Effector memory CD8-positive, alpha-beta T cell (primary cell): Measurements from ENCODE around the gene MYBPC1.
"Not testable (repeated sequence)": the region's sequence is repeated elsewhere in the genome, so short reads cannot be mapped to it uniquely, and the experiment has no call there.

Source experiments
- ATAC-seq: fragments of 150-1000 bp; cut with Tn5 transposase; replicated peaks from 2 replicates; pipeline ENCODE4 v1.10.0; 2021; ENCODE audit warnings: mild to moderate bottlenecking, moderate library complexity
- DNase-seq, 3 experiments: peaks; one replicate each; pipeline ENCODE4 v3.0.0; 2021
- H3K27ac Mint-ChIP-seq, 2 donors: one replicate each; pipeline ENCODE4 v1.8.0; 2022; ENCODE audit warnings: mild to moderate bottlenecking in 2 of 2, mixed read lengths in 2 of 2, moderate library complexity in 2 of 2
- H3K27me3 Mint-ChIP-seq, 2 donors: one replicate each; pipeline ENCODE4 v1.8.0; 2022; ENCODE audit warnings: mixed read lengths in 2 of 2
- H3K36me3 Mint-ChIP-seq: one replicate; pipeline ENCODE4 v1.8.0; 2022; ENCODE audit warnings: mild to moderate bottlenecking, moderate library complexity, mixed read lengths; ENCODE audit not compliant: insufficient read depth
- H3K4me1 Mint-ChIP-seq, 2 donors: one replicate each; pipeline ENCODE4 v1.8.0; 2022; ENCODE audit warnings: low read depth in 2 of 2, mixed read lengths in 2 of 2
- H3K4me3 Mint-ChIP-seq, 2 donors: one replicate each; pipeline ENCODE4 v1.8.0; 2022; ENCODE audit warnings: mild to moderate bottlenecking in 2 of 2, mixed read lengths in 2 of 2, moderate library complexity in 2 of 2
- H3K9me3 Mint-ChIP-seq, 2 donors: one replicate each; pipeline ENCODE4 v1.8.0; 2022; ENCODE audit warnings: mixed read lengths in 2 of 2

MYBPC1 gene

GRCh38 chr12:101714877-101715444 is 120.2 kb downstream of the MYBPC1 start:
- H3K4me1 Mint-ChIP-seq = peaks cover 0 to 3% of the 10 kb centered on the region in 2 donors
- ATAC-seq = no peak
- H3K36me3 Mint-ChIP-seq = peaks cover 4% of the 10 kb centered on the region
- peak overlapping the region in 1 of 2 donors; percentile 7 for H3K27ac Mint-ChIP-seq
- H3K27me3 Mint-ChIP-seq = no peaks in the 10 kb centered on the region
- no peak for DNase-seq
- no peak overlapping the region for H3K4me3 Mint-ChIP-seq
- no peaks in the 10 kb centered on the region for H3K9me3 Mint-ChIP-seq

GRCh38 chr12:101719566-101719965 is 124.8 kb downstream of the MYBPC1 start:
- Mint-ChIP-seq H3K36me3 (peaks cover 4% of the 10 kb centered on the region), H3K4me1 (no peaks in the 10 kb centered on the region), H3K27me3 (no peaks in the 10 kb centered on the region), H3K4me3 (no peak overlapping the region), H3K9me3 (no peaks in the 10 kb centered on the region), H3K27ac (no peak overlapping the region)
- no peak for ATAC-seq
- DNase-seq = no peak

- H3K27me3 Mint-ChIP-seq = no peaks in the 10 kb centered on the region
- ATAC-seq = no peak
Observed at GRCh38 chr12:101720118-101720517, 125.3 kb downstream of the MYBPC1 start.

GRCh38 chr12:101722392-101722791 is 127.6 kb downstream of the MYBPC1 start:
- H3K4me3 Mint-ChIP-seq = no peak overlapping the region
- DNase-seq = no peak
- H3K4me1 Mint-ChIP-seq = no peaks in the 10 kb centered on the region
- no peak for ATAC-seq
- H3K9me3 Mint-ChIP-seq = no peaks in the 10 kb centered on the region
- peaks cover 7% of the 10 kb centered on the region for H3K36me3 Mint-ChIP-seq
- H3K27me3 Mint-ChIP-seq = no peaks in the 10 kb centered on the region
- H3K27ac Mint-ChIP-seq = no peak overlapping the region

More at GRCh38 chr12:101720118-101720517, 125.3 kb downstream of the MYBPC1 start:
- no peaks in the 10 kb centered on the region for H3K9me3 Mint-ChIP-seq
- H3K27ac Mint-ChIP-seq = no peak overlapping the region
- DNase-seq = no peak
- H3K4me3 Mint-ChIP-seq = no peak overlapping the region
- H3K4me1 Mint-ChIP-seq = no peaks in the 10 kb centered on the region
- H3K36me3 Mint-ChIP-seq = peaks cover 7% of the 10 kb centered on the region

- no peak overlapping the region for H3K4me3 Mint-ChIP-seq
- DNase-seq (no peak), ATAC-seq (no peak)
- H3K27ac Mint-ChIP-seq = no peak overlapping the region
- no peaks in the 10 kb centered on the region for H3K4me1 Mint-ChIP-seq
- H3K36me3 Mint-ChIP-seq = peaks cover 6% of the 10 kb centered on the region
- H3K9me3 Mint-ChIP-seq = no peaks in the 10 kb centered on the region
- no peaks in the 10 kb centered on the region for H3K27me3 Mint-ChIP-seq
Observed at GRCh38 chr12:101727098-101727497, 132.3 kb downstream of the MYBPC1 start.

GRCh38 chr12:101729842-101730241 is 135.1 kb downstream of the MYBPC1 start:
- Mint-ChIP-seq H3K9me3 (no peaks in the 10 kb centered on the region), H3K4me3 (no peak overlapping the region), H3K27ac (peak overlapping the region in 1 of 2 donors; percentile 4), H3K27me3 (no peaks in the 10 kb centered on the region), H3K4me1 (no peaks in the 10 kb centered on the region), H3K36me3 (peaks cover 8% of the 10 kb centered on the region)
- no peak for DNase-seq
- ATAC-seq = no peak

GRCh38 chr12:101732318-101732717 is 137.5 kb downstream of the MYBPC1 start:
- Mint-ChIP-seq H3K4me3 (no peak overlapping the region), H3K27me3 (no peaks in the 10 kb centered on the region), H3K4me1 (no peaks in the 10 kb centered on the region), H3K36me3 (peaks cover 9% of the 10 kb centered on the region), H3K9me3 (no peaks in the 10 kb centered on the region), H3K27ac (peak overlapping the region in 1 of 2 donors; percentile 73)
- ATAC-seq = no peak
- DNase-seq = no peak

GRCh38 chr12:101733166-101733565 is 138.4 kb downstream of the MYBPC1 start:
- Mint-ChIP-seq H3K4me1 (no peaks in the 10 kb centered on the region), H3K27ac (no peak overlapping the region), H3K9me3 (no peaks in the 10 kb centered on the region), H3K36me3 (peaks cover 9% of the 10 kb centered on the region), H3K4me3 (no peak overlapping the region), H3K27me3 (no peaks in the 10 kb centered on the region)
- ATAC-seq = no peak
- no peak for DNase-seq

GRCh38 chr12:101734482-101734881 is 139.7 kb downstream of the MYBPC1 start:
- H3K36me3 Mint-ChIP-seq, ATAC-seq, H3K4me3 Mint-ChIP-seq, H3K9me3 Mint-ChIP-seq, H3K4me1 Mint-ChIP-seq, H3K27me3 Mint-ChIP-seq, H3K27ac Mint-ChIP-seq, DNase-seq: not testable (repeated sequence)
